Measurements from ENCODE around the gene PTPRO. TPM values are rescaled to one million over a fixed set of nuclear protein-coding genes. Genes with fewer than 3 reads are reported as not detected.

PTPRO gene
- total RNA-seq, 1 experiment from 2014 or later: 2.8 TPM

DNA sequence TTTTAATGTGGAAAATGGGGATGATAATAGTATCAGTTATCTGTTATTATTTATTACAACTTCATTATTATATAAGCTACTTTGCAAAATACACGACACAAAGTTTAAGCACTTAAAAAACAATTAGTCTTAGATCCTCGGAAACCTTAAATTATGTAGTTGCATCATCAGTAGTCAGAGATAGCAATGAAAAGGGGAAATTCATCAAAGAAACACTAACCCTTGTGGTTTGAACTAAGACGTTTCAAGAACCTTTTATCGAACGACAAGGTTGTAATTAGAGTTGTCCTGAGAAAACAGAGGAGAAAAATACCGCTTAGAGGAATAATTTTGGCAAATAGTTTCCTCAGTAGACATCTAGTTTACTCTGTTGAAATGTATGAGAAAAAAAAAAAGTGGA is 198.5 kb downstream of the PTPRO start:
- BruUV-seq (replicated peaks): no TSS peak
- ChIA-PET CTCF (interaction anchor here (1.3 kb wide), 1 partner anchor 251 kb away, joined by 4 read pairs; no protein-coding TSS in a partner anchor), POLR2A (ENCODE audit: low non-redundant PET) (interaction anchor here (0.8 kb wide), 1 partner anchor 267 kb away, joined by 6 read pairs; no protein-coding TSS in a partner anchor)
- Histone ChIP-seq H3K27ac (ENCODE audit: low read depth, low read length, poor library complexity, severe bottlenecking) (no peak overlapping the region), H3K36me3 (ENCODE audit: insufficient read depth, low read length, poor library complexity, severe bottlenecking) (no peaks in the 10 kb centered on the region), H3K4me1 (ENCODE audit: insufficient read depth, low read length, poor library complexity, severe bottlenecking) (peaks cover 3% of the 10 kb centered on the region), H3K4me3 (ENCODE audit: low read depth, low read length, poor library complexity, severe bottlenecking) (no peak overlapping the region), H3K9me3 (ENCODE audit: low read depth, low read length, poor library complexity, severe bottlenecking) (no peaks in the 10 kb centered on the region), H3K27me3 (replicated peaks; ENCODE audit: insufficient read depth, low read depth, low read length, poor library complexity) (no peaks in the 10 kb centered on the region)
- intact Hi-C loops (cut with micrococcal nuclease; ENCODE audit: unreplicated experiment): loop anchor here (10.0 kb wide), 2 partner anchors 516 to 796 kb away; no protein-coding TSS in a partner anchor
- TF ChIP-seq, protein P1, sequence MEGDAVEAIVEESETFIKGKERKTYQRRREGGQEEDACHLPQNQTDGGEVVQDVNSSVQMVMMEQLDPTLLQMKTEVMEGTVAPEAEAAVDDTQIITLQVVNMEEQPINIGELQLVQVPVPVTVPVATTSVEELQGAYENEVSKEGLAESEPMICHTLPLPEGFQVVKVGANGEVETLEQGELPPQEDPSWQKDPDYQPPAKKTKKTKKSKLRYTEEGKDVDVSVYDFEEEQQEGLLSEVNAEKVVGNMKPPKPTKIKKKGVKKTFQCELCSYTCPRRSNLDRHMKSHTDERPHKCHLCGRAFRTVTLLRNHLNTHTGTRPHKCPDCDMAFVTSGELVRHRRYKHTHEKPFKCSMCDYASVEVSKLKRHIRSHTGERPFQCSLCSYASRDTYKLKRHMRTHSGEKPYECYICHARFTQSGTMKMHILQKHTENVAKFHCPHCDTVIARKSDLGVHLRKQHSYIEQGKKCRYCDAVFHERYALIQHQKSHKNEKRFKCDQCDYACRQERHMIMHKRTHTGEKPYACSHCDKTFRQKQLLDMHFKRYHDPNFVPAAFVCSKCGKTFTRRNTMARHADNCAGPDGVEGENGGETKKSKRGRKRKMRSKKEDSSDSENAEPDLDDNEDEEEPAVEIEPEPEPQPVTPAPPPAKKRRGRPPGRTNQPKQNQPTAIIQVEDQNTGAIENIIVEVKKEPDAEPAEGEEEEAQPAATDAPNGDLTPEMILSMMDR (conservative IDR thresholded peaks at IDR 0.05; ENCODE audit: low read depth, low read length): no peak
- TF ChIP-seq EZH2 (IDR thresholded peaks at IDR 0.05; ENCODE audit: borderline replicate concordance, low read depth, low read length, poor library complexity, severe bottlenecking): no peak
- DNase-seq (ENCODE audit: low spot score): no peak

DNA sequence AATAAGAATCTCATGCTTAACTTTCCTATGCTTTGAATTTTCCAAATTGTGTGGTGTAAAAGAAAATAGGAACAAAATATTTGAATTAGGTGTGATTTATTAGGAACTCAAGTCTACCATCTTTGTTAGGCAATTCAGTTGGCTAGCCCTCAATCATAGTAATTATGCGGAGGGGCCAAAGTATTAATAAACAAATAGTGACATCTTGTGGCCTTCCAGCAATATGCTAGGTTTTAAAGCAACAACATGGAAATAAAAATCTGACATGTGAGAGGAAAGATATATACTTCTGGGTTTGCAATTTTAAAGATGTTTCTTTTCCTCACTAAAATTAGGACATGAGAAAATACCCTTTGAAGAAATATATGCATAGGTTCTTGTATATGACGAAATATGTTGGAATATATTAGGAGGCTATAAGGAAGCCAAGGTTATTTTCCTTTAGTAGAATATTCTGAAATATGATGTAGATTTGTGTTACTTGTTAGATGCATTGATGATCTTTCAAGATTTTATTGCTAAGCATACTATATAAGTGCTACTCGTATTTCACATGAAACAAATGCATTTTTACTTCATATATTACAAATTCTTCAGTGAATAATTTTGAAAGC is 200.4 kb downstream of the PTPRO start:
- peak; percentile 80 for DNase-seq (ENCODE audit: low spot score)
- H3K4me1 ChIP-seq (ENCODE audit: insufficient read depth, low read length, poor library complexity, severe bottlenecking): peaks cover 10% of the 10 kb centered on the region
- intact Hi-C loops (cut with micrococcal nuclease; ENCODE audit: unreplicated experiment): loop anchor here (1.0 to 10.0 kb wide), 5 partner anchors 246 to 798 kb away; no protein-coding TSS in a partner anchor
- no peak overlapping the region for H3K27ac ChIP-seq (ENCODE audit: low read depth, low read length, poor library complexity, severe bottlenecking)
- no TSS peak for BruUV-seq (replicated peaks)
- ChIA-PET CTCF (interaction anchor here (0.7 to 0.9 kb wide), 2 partner anchors 244 to 249 kb away, joined by 3 to 4 read pairs; no protein-coding TSS in a partner anchor), POLR2A (ENCODE audit: low non-redundant PET) (no interaction called here)
- no peaks in the 10 kb centered on the region for H3K36me3 ChIP-seq (ENCODE audit: insufficient read depth, low read length, poor library complexity, severe bottlenecking)
- H3K4me3 ChIP-seq (ENCODE audit: low read depth, low read length, poor library complexity, severe bottlenecking): no peak overlapping the region
- TF ChIP-seq, protein P1 (conservative IDR thresholded peaks at IDR 0.05; ENCODE audit: low read depth, low read length): peak; percentile 76
- TF ChIP-seq EZH2 (IDR thresholded peaks at IDR 0.05; ENCODE audit: borderline replicate concordance, low read depth, low read length, poor library complexity, severe bottlenecking): no peak
- H3K27me3 ChIP-seq (replicated peaks; ENCODE audit: insufficient read depth, low read depth, low read length, poor library complexity): no peaks in the 10 kb centered on the region
- no peaks in the 10 kb centered on the region for H3K9me3 ChIP-seq (ENCODE audit: low read depth, low read length, poor library complexity, severe bottlenecking)

DNA sequence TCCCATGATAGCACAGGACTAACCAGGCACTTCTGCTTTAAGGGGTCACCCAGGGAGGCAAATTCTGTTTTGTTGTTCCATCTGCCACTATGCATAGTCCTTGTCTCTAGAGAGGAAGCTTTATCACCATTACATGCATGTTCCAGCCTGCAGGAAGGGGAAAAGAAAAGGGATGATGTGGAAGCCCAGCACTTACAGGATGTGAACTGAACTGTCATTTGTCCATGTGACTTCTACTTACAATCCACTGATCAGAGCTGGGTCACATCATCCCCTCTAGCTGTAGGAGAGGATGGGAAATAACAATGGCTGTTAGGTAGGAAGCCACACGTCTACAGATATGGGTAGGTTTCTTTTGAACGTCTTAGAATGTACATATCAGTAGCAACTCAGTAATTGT is 203.1 kb downstream of the PTPRO start:
- H3K9me3 ChIP-seq (ENCODE audit: low read depth, low read length, poor library complexity, severe bottlenecking): no peaks in the 10 kb centered on the region
- POLR2A ChIA-PET (ENCODE audit: low non-redundant PET): no interaction called here
- intact Hi-C loops (cut with micrococcal nuclease; ENCODE audit: unreplicated experiment): loop anchor here (5.0 to 10.0 kb wide), 3 partner anchors 521 to 801 kb away; partner anchors contain the start of gene ART4
- no peaks in the 10 kb centered on the region for H3K27me3 ChIP-seq (replicated peaks; ENCODE audit: insufficient read depth, low read depth, low read length, poor library complexity)
- H3K36me3 ChIP-seq (ENCODE audit: insufficient read depth, low read length, poor library complexity, severe bottlenecking): no peaks in the 10 kb centered on the region
- DNase-seq (ENCODE audit: low spot score): no peak
- no peak overlapping the region for H3K27ac ChIP-seq (ENCODE audit: low read depth, low read length, poor library complexity, severe bottlenecking)
- no peak overlapping the region for H3K4me3 ChIP-seq (ENCODE audit: low read depth, low read length, poor library complexity, severe bottlenecking)
- no TSS peak for BruUV-seq (replicated peaks)
- CTCF ChIA-PET: interaction anchor here (0.9 kb wide), 1 partner anchor 59 kb away, joined by 3 read pairs; no protein-coding TSS in a partner anchor
- TF ChIP-seq EZH2 (IDR thresholded peaks at IDR 0.05; ENCODE audit: borderline replicate concordance, low read depth, low read length, poor library complexity, severe bottlenecking): no peak
- TF ChIP-seq, protein P1 (conservative IDR thresholded peaks at IDR 0.05; ENCODE audit: low read depth, low read length): no peak
- peaks cover 10% of the 10 kb centered on the region for H3K4me1 ChIP-seq (ENCODE audit: insufficient read depth, low read length, poor library complexity, severe bottlenecking)

All from A673 (cell line).